Lower leg skin (tissue), 4 donors: ENCODE data around the gene ENDOD1. TPM values are rescaled to one million over a fixed set of nuclear protein-coding genes. Genes with fewer than 3 reads are reported as not detected.

Source experiments
- DNase-seq, 2 donors: peaks; one replicate each; pipeline ENCODE4 v3.0.0-alpha.2; 2019; ENCODE audit warnings: low spot score in 2 of 2
- H3K4me3 ChIP-seq: fragments of 200-600 bp; sonication (generic); 2 replicates; pipeline ENCODE4 v1.5.1; 2017; ENCODE audit warnings: mild to moderate bottlenecking, low read depth; ENCODE audit not compliant: poor library complexity, severe bottlenecking
- POLR2A ChIP-seq, 2 donors: fragments of 450-650 bp; IDR thresholded peaks; one replicate each; pipeline ENCODE4 v1.6.1; 2016 to 2017; ENCODE audit warnings: antibody characterized with exemption in 2 of 2, mild to moderate bottlenecking in 1 of 2, moderate library complexity in 1 of 2
- WGBS, 2 donors: methylation state at CpG; one replicate each; pipeline ENCODE4 v1.1.5; 2018; 5-methylcytosine and 5-hydroxymethylcytosine counted together
- intact Hi-C: fragments of 100-400 bp; cut with DNase I; formaldehyde crosslinking; loops from one replicate; pipeline ENCODE4 v1.15.0; 2023; ENCODE audit warnings: low total_unique reads
- total RNA-seq, 4 donors: library from RNA; depleted of rRNA; stranded (reverse); fragments of >200 nt; gene quantifications; one replicate each; pipeline ENCODE4 v1.1.0, GENCODE V29; 2016
- TF ChIP-seq, protein P1 (sequence below), 3 donors: fragments of 450-650 bp; IDR thresholded peaks; one replicate each; pipeline ENCODE4 v1.5.1; 2016; ENCODE audit warnings: antibody characterized with exemption in 3 of 3, mild to moderate bottlenecking in 3 of 3, moderate library complexity in 2 of 3

Gene ENDOD1
- total RNA-seq, 4 donors from 2014 or later, result 57.6 to 113 (median 87.2) TPM

DNA sequence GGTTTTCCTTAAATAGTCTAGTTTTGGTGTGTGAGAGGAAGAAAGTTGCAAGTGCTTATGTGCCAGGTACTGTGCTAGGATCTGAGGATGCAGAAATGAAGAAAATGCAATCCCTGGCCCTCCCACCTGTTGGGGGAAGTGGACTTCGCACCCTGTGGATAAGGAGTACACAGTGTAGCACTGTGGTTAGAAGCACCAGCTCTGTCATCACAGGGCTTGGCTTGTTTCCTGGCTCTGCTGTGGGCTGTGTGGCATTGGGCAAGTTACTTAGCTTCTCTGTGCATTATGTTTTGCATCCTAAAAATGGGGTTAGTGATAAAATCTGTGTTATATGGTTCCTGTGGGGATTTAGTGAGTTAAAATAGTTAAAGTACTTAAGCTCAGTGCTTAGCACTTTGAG, 68.2 kb downstream of the ENDOD1 start:
- intact Hi-C loops, result no loop called here
- H3K4me3 ChIP-seq, result no peak overlapping the region
- no peak for TF ChIP-seq POLR2A (IDR thresholded peaks at IDR 0.05)
- TF ChIP-seq, protein P1, sequence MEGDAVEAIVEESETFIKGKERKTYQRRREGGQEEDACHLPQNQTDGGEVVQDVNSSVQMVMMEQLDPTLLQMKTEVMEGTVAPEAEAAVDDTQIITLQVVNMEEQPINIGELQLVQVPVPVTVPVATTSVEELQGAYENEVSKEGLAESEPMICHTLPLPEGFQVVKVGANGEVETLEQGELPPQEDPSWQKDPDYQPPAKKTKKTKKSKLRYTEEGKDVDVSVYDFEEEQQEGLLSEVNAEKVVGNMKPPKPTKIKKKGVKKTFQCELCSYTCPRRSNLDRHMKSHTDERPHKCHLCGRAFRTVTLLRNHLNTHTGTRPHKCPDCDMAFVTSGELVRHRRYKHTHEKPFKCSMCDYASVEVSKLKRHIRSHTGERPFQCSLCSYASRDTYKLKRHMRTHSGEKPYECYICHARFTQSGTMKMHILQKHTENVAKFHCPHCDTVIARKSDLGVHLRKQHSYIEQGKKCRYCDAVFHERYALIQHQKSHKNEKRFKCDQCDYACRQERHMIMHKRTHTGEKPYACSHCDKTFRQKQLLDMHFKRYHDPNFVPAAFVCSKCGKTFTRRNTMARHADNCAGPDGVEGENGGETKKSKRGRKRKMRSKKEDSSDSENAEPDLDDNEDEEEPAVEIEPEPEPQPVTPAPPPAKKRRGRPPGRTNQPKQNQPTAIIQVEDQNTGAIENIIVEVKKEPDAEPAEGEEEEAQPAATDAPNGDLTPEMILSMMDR (IDR thresholded peaks at IDR 0.05), result no peak
- DNase-seq, result no peak
- WGBS, 2 donors, result 82 to 96% methylated on average over 1 of the region's 1 CpG

DNA sequence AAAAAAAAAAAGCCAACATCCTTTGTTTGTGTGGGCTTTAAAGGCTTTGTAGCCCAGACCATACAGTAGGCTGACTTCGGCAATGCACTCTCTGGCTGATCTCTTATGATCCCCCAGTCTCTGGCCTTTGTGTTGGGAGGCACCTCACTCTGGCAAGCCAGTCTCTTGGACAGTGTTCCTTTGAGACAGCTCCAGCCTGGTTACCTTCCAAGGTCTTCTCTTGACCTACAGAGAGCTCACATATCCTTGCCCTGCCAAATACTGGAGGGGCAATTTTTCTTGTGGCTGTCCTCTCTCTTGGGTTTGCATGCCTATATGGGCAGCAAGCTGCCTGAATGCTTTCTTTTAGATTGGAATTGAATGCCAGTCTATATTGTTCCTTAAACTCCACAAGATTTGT, 71.6 kb downstream of the ENDOD1 start:
- no peak for TF ChIP-seq POLR2A (IDR thresholded peaks at IDR 0.05)
- TF ChIP-seq, protein P1 (IDR thresholded peaks at IDR 0.05), result no peak
- intact Hi-C loops, result no loop called here

DNA sequence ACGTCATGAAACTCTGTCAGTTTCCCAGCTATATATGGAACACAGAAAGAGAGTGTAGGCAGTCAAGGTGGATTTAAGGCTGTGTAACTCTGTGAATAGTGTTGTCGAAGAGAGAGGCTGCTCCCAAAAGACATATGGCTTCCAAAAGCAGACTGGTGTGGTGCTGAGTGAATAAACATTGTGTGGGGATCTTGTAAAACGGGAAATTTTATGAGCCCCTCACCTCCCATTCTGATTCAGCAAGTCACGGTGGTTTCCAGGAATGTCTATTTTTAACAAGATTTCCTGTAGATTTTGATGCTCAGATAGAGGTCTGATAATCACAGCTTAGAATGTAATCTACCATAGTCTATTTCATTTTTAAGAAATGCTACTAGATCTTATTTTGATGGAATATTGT, 73.5 kb downstream of the ENDOD1 start:
- 39 to 40% methylated on average over 4 of the region's 4 CpGs for WGBS, 2 donors
- TF ChIP-seq POLR2A (IDR thresholded peaks at IDR 0.05), result no peak
- TF ChIP-seq, protein P1 (IDR thresholded peaks at IDR 0.05), result no peak
- no peak overlapping the region for H3K4me3 ChIP-seq
- intact Hi-C loops, result no loop called here
- DNase-seq, result no peak

More for the DNA sequence above, 71.6 kb downstream of the ENDOD1 start:
- no peak overlapping the region for H3K4me3 ChIP-seq
- DNase-seq, result no peak
- WGBS, 2 donors, result 83 to 96% methylated on average over 1 of the region's 1 CpG

DNA sequence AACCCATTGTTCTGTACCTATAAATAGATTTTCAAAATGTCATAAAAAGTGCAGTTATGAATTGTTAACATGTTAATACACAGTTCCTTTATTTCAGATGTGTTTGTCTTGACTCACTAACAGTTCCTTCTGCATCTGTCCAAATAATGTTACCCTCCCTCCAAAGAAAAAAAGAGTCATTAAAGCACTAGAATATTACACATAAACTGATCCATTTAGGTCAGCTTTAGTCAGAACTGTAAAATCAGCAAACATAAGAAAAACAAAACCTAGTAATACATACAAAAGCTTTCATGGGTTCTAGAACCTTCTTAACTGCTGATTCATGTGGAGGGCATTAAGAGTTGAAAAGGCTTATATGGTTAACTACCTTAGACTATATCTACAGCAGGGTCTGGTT, 76.0 kb downstream of the ENDOD1 start:
- no peak for DNase-seq

GRCh38 chr11:95166781-95167180, 77.1 kb downstream of the ENDOD1 start:
- intact Hi-C loops, result no loop called here
- WGBS, 2 donors, result 91 to 94% methylated on average over 2 of the region's 2 CpGs
- DNase-seq, result no peak
- TF ChIP-seq, protein P1 (IDR thresholded peaks at IDR 0.05), result no peak
- no peak for TF ChIP-seq POLR2A (IDR thresholded peaks at IDR 0.05)
- no peak overlapping the region for H3K4me3 ChIP-seq

More for the DNA sequence above, 76.0 kb downstream of the ENDOD1 start:
- intact Hi-C loops, result no loop called here
- no peak overlapping the region for H3K4me3 ChIP-seq
- TF ChIP-seq, protein P1 (IDR thresholded peaks at IDR 0.05), result no peak
- TF ChIP-seq POLR2A (IDR thresholded peaks at IDR 0.05), result no peak

DNA sequence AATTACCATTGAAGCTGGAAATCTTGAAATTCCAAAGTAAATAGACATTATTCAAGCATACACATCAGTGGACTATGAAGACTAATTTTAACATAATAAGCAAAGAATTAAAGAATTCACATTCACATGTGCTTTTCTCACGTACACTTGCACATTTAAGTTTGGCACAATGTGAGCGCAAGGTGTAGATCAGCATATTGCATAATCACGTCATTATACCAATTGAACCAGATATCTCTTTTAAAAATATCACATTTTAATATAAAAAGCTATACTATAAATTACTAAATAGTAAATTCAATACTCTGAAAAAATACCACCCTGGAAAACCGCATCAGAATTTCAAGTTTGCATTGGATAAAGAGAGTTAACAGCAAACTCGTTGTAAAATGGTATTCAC, 80.6 kb downstream of the ENDOD1 start:
- H3K4me3 ChIP-seq, result no peak overlapping the region
- no peak for DNase-seq
- intact Hi-C loops, result no loop called here
- 95 to 98% methylated on average over 5 of the region's 5 CpGs for WGBS, 2 donors
- TF ChIP-seq, protein P1 (IDR thresholded peaks at IDR 0.05), result no peak
- no peak for TF ChIP-seq POLR2A (IDR thresholded peaks at IDR 0.05)
